Uterus (tissue), 2 donors: ENCODE data around the gene XAF1.

Experiments
- POLR2A ChIP-seq, 2 donors: fragments of 450-650 bp; IDR thresholded peaks; one replicate each; pipeline ENCODE4 v1.6.1; 2016; ENCODE audit warnings: antibody characterized with exemption in 2 of 2, mild to moderate bottlenecking in 1 of 2, moderate library complexity in 1 of 2
- TF ChIP-seq, protein P1 (sequence below), 4 experiments: fragments of 200-600 bp in 2 of 4; fragments of 450-650 bp in 2 of 4; sonication (generic) in 2 of 4; IDR thresholded peaks; one replicate each; pipeline ENCODE4 v1.5.1; 2016 to 2019; ENCODE audit warnings: antibody characterized with exemption in 4 of 4, mild to moderate bottlenecking in 2 of 4, moderate library complexity in 1 of 4

DNA sequence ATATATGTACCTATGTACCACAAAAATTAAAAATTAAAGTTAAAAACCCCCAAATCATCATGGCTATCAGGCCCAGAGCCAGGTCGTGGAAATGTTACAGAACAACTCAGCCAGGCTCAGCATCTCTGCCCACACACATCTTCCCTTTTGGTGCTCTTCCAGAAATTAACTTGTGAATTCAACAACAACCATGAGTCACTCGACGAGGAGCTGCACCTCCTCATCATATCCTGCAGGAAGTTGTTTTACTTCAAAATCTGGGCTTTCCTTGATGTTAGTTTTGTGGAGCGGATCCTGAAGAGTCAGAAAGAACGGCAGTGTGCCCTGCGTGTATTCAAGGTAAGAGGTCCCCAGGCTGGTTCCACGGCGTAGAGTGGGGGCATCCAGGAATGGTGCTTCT, 30.8 kb downstream of the XAF1 start:
- TF ChIP-seq, protein P1, sequence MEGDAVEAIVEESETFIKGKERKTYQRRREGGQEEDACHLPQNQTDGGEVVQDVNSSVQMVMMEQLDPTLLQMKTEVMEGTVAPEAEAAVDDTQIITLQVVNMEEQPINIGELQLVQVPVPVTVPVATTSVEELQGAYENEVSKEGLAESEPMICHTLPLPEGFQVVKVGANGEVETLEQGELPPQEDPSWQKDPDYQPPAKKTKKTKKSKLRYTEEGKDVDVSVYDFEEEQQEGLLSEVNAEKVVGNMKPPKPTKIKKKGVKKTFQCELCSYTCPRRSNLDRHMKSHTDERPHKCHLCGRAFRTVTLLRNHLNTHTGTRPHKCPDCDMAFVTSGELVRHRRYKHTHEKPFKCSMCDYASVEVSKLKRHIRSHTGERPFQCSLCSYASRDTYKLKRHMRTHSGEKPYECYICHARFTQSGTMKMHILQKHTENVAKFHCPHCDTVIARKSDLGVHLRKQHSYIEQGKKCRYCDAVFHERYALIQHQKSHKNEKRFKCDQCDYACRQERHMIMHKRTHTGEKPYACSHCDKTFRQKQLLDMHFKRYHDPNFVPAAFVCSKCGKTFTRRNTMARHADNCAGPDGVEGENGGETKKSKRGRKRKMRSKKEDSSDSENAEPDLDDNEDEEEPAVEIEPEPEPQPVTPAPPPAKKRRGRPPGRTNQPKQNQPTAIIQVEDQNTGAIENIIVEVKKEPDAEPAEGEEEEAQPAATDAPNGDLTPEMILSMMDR (IDR thresholded peaks at IDR 0.05): no peak
- no peak for TF ChIP-seq POLR2A (IDR thresholded peaks at IDR 0.05)
